Stromal cell of bone marrow (primary cell): ENCODE measurements around the gene TRPV6.

Source experiments
- DNase-seq: peaks from one replicate; pipeline ENCODE4 v3.0.0-alpha.2; 2012; ENCODE audit warnings: low read depth

Gene TRPV6

GRCh38 chr7:142885311-142886230 lies at the start of gene TRPV6:
Gene TRPV6 (minus strand): TSS chr7:142885745.
- DNase-seq, result no peak

GRCh38 chr7:142934056-142934455 lies 48.5 kb upstream of the TRPV6 start:
- no peak for DNase-seq

GRCh38 chr7:142933624-142934023 lies 48.1 kb upstream of the TRPV6 start, which contains the start of gene TRPV5:
Gene TRPV5 (minus strand): TSS chr7:142933746. CDS start chr7:142933459, 287 bp downstream.
- no peak for DNase-seq

GRCh38 chr7:142933092-142933475 lies 47.5 kb upstream of the TRPV6 start:
- no peak for DNase-seq

- DNase-seq, result no peak
Measured at GRCh38 chr7:142932386-142933091, 47.0 kb upstream of the TRPV6 start.

- no peak for DNase-seq
Measured at GRCh38 chr7:142930126-142930730, 44.7 kb upstream of the TRPV6 start.

- DNase-seq, result no peak
Measured at GRCh38 chr7:142927949-142928348, 42.4 kb upstream of the TRPV6 start.

GRCh38 chr7:142927085-142927745 lies 41.7 kb upstream of the TRPV6 start:
- DNase-seq, result no peak

GRCh38 chr7:142925413-142925812 lies 39.9 kb upstream of the TRPV6 start:
- no peak for DNase-seq

GRCh38 chr7:142923391-142923790 lies 37.8 kb upstream of the TRPV6 start:
- DNase-seq, result no peak

- DNase-seq, result no peak
Measured at GRCh38 chr7:142919656-142920055, 34.1 kb upstream of the TRPV6 start.

GRCh38 chr7:142918901-142919300 lies 33.4 kb upstream of the TRPV6 start:
- no peak for DNase-seq

GRCh38 chr7:142917447-142917846 lies 31.9 kb upstream of the TRPV6 start:
- no peak for DNase-seq

GRCh38 chr7:142916508-142916907 lies 31.0 kb upstream of the TRPV6 start:
- no peak for DNase-seq

- no peak for DNase-seq
Measured at GRCh38 chr7:142915315-142915714, 29.8 kb upstream of the TRPV6 start.

GRCh38 chr7:142914121-142914520 lies 28.6 kb upstream of the TRPV6 start:
- no peak for DNase-seq

- DNase-seq, result no peak
Measured at GRCh38 chr7:142913566-142913965, 28.0 kb upstream of the TRPV6 start.

GRCh38 chr7:142913051-142913450 lies 27.5 kb upstream of the TRPV6 start:
- DNase-seq, result no peak

GRCh38 chr7:142910481-142910880 lies 24.9 kb upstream of the TRPV6 start:
- DNase-seq, result no peak

GRCh38 chr7:142910031-142910433 lies 24.5 kb upstream of the TRPV6 start:
- no peak for DNase-seq

- no peak for DNase-seq
Measured at GRCh38 chr7:142908921-142909890, 23.7 kb upstream of the TRPV6 start.
